ENCODE results near the gene ACBD6. TPM values are rescaled to one million over a fixed set of nuclear protein-coding genes. Genes with fewer than 3 reads are reported as not detected.

The ACBD6 gene
- total RNA-seq, 3 donors from 2014 or later (not counting 1 experiment from before 2014, with no cell fraction given): 29.8 to 47.3 (median 41.9) TPM

GRCh38 chr1:180248731-180249681, 253.4 kb downstream of the ACBD6 start:
- Mint-ChIP-seq H3K36me3 (no peaks in the 10 kb centered on the region), H3K27ac (no peak overlapping the region), H3K4me3 (no peak overlapping the region), H3K9me3 (no peaks in the 10 kb centered on the region), H3K4me1 (peaks cover 0 to 6% of the 10 kb centered on the region in 2 donors), H3K27me3 (ENCODE audit: low read depth in 2 of 2) (peaks cover 0 to 18% of the 10 kb centered on the region in 2 donors)
- ATAC-seq: no peak
- Histone ChIP-seq H3K36me3 (ENCODE audit: control insufficient read depth, insufficient read depth, low read length) (no peaks in the 10 kb centered on the region), H3K9me3 (ENCODE audit: control insufficient read depth, insufficient read depth, low read length) (no peaks in the 10 kb centered on the region), H3K4me1 (ENCODE audit: control insufficient read depth, insufficient read depth, low read length) (peaks cover 7% of the 10 kb centered on the region), H3K27ac (ENCODE audit: low read length) (no peak overlapping the region), H3K27me3 (ENCODE audit: control insufficient read depth, insufficient read depth, low read length) (peaks cover 3% of the 10 kb centered on the region), H3K4me3 (ENCODE audit: low read length) (no peak overlapping the region)
- DNase-seq: no peak
- no peak for TF ChIP-seq CTCF (IDR thresholded peaks at IDR 0.05)
- intact Hi-C loops (cut with micrococcal nuclease): no loop called here
- 85% methylated on average over 9 of the region's 11 CpGs for WGBS (ENCODE audit: insufficient coverage)

GRCh38 chr1:180248176-180248575, 254.2 kb downstream of the ACBD6 start:
- H3K27me3 ChIP-seq (ENCODE audit: control insufficient read depth, insufficient read depth, low read length): peaks cover 3% of the 10 kb centered on the region
- no peaks in the 10 kb centered on the region for H3K9me3 ChIP-seq (ENCODE audit: control insufficient read depth, insufficient read depth, low read length)
- ATAC-seq (no peak), DNase-seq (no peak)
- peaks cover 7% of the 10 kb centered on the region for H3K4me1 ChIP-seq (ENCODE audit: control insufficient read depth, insufficient read depth, low read length)
- no peaks in the 10 kb centered on the region for H3K36me3 ChIP-seq (ENCODE audit: control insufficient read depth, insufficient read depth, low read length)
- no peaks in the 10 kb centered on the region for H3K36me3 Mint-ChIP-seq
- H3K27ac Mint-ChIP-seq: no peak overlapping the region
- intact Hi-C loops (cut with micrococcal nuclease): no loop called here
- peaks cover 0 to 6% of the 10 kb centered on the region in 2 donors for H3K4me1 Mint-ChIP-seq
- H3K27ac ChIP-seq (ENCODE audit: low read length): no peak overlapping the region
- H3K9me3 Mint-ChIP-seq: no peaks in the 10 kb centered on the region
- WGBS (ENCODE audit: insufficient coverage): 93% methylated on average over 7 of the region's 7 CpGs
- no peak overlapping the region for H3K4me3 ChIP-seq (ENCODE audit: low read length)
- TF ChIP-seq CTCF (IDR thresholded peaks at IDR 0.05): no peak
- H3K27me3 Mint-ChIP-seq (ENCODE audit: low read depth in 2 of 2): peaks cover under 1 to 18% of the 10 kb centered on the region in 2 donors
- no peak overlapping the region for H3K4me3 Mint-ChIP-seq

- Mint-ChIP-seq H3K9me3 (no peaks in the 10 kb centered on the region), H3K36me3 (no peaks in the 10 kb centered on the region), H3K27ac (no peak overlapping the region), H3K27me3 (ENCODE audit: low read depth in 2 of 2) (peaks cover 6 to 19% of the 10 kb centered on the region in 2 donors), H3K4me1 (peaks cover 0 to 3% of the 10 kb centered on the region in 2 donors), H3K4me3 (no peak overlapping the region)
- ATAC-seq (no peak), DNase-seq (no peak)
- WGBS (ENCODE audit: insufficient coverage): 92% methylated on average over 4 of the region's 4 CpGs
- H3K27ac ChIP-seq (ENCODE audit: low read length): no peak overlapping the region
- no peaks in the 10 kb centered on the region for H3K36me3 ChIP-seq (ENCODE audit: control insufficient read depth, insufficient read depth, low read length)
- peaks cover 7% of the 10 kb centered on the region for H3K4me1 ChIP-seq (ENCODE audit: control insufficient read depth, insufficient read depth, low read length)
- H3K9me3 ChIP-seq (ENCODE audit: control insufficient read depth, insufficient read depth, low read length): no peaks in the 10 kb centered on the region
- H3K4me3 ChIP-seq (ENCODE audit: low read length): no peak overlapping the region
- intact Hi-C loops (cut with micrococcal nuclease): no loop called here
- H3K27me3 ChIP-seq (ENCODE audit: control insufficient read depth, insufficient read depth, low read length): peaks cover 3% of the 10 kb centered on the region
- no peak for TF ChIP-seq CTCF (IDR thresholded peaks at IDR 0.05)
Measured at GRCh38 chr1:180247580-180247979, 254.8 kb downstream of the ACBD6 start.
